Neural cell (in vitro differentiated cells): ENCODE results near the gene GIPC3.

ENCODE experiments used
- EP300 ChIP-seq: fragments of 450-650 bp; conservative IDR thresholded peaks from 2 replicates; pipeline ENCODE4 v1.6.1; 2014; ENCODE audit warnings: antibody characterized with exemption, mild to moderate bottlenecking, moderate library complexity; ENCODE audit not compliant: poor library complexity, severe bottlenecking
- EZH2 ChIP-seq: fragments of 200-600, 300-800 bp; shearing (Covaris generic), sonication (generic); IDR thresholded peaks from 2 replicates; pipeline ENCODE4 v1.6.1; 2014; ENCODE audit warnings: antibody characterized with exemption, low read length, borderline replicate concordance, mild to moderate bottlenecking; ENCODE audit not compliant: insufficient read depth, poor library complexity, severe bottlenecking
- POLR2AphosphoS5 ChIP-seq: IDR thresholded peaks from 2 replicates; pipeline ENCODE4 v1.6.1; 2012
- SMC3 ChIP-seq: fragments of 450-650 bp; conservative IDR thresholded peaks from 2 replicates; pipeline ENCODE4 v1.6.1; 2014; ENCODE audit warnings: antibody characterized with exemption, mild to moderate bottlenecking, moderate library complexity; ENCODE audit not compliant: poor library complexity
- TF ChIP-seq, protein P1 (sequence below): fragments of 450-650 bp; IDR thresholded peaks from 2 replicates; pipeline ENCODE4 v1.5.1; 2014; ENCODE audit warnings: antibody characterized with exemption, mild to moderate bottlenecking, moderate library complexity; ENCODE audit not compliant: poor library complexity, severe bottlenecking

DNA sequence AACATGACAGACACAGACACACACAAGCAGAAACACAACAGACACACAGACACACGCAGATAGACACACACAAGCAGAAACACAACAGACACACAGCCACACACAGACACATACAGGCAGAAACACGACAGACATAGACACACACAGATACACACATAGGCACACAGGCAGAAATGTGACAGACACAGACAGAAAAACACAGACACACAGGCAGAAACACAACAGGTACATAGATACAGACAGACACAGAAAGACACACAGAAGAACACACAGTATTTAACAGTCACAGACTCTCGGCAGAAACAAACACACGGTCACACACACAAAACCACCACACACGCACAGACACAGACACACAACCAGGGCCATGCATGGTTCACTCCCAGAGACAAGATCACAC, 20.5 kb downstream of the GIPC3 start:
- TF ChIP-seq EZH2 (no peak), SMC3 (no peak), POLR2AphosphoS5 (no peak), EP300 (no peak)
- TF ChIP-seq, protein P1, sequence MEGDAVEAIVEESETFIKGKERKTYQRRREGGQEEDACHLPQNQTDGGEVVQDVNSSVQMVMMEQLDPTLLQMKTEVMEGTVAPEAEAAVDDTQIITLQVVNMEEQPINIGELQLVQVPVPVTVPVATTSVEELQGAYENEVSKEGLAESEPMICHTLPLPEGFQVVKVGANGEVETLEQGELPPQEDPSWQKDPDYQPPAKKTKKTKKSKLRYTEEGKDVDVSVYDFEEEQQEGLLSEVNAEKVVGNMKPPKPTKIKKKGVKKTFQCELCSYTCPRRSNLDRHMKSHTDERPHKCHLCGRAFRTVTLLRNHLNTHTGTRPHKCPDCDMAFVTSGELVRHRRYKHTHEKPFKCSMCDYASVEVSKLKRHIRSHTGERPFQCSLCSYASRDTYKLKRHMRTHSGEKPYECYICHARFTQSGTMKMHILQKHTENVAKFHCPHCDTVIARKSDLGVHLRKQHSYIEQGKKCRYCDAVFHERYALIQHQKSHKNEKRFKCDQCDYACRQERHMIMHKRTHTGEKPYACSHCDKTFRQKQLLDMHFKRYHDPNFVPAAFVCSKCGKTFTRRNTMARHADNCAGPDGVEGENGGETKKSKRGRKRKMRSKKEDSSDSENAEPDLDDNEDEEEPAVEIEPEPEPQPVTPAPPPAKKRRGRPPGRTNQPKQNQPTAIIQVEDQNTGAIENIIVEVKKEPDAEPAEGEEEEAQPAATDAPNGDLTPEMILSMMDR, result no peak
